ENCODE measurements around the gene CAPN10. TPM values are rescaled to one million over a fixed set of nuclear protein-coding genes. Genes with fewer than 3 reads are reported as not detected.

Gene CAPN10
- total RNA-seq, 3 donors from 2014 or later = 38.2 to 43.4 (median 41.1) TPM

DNA sequence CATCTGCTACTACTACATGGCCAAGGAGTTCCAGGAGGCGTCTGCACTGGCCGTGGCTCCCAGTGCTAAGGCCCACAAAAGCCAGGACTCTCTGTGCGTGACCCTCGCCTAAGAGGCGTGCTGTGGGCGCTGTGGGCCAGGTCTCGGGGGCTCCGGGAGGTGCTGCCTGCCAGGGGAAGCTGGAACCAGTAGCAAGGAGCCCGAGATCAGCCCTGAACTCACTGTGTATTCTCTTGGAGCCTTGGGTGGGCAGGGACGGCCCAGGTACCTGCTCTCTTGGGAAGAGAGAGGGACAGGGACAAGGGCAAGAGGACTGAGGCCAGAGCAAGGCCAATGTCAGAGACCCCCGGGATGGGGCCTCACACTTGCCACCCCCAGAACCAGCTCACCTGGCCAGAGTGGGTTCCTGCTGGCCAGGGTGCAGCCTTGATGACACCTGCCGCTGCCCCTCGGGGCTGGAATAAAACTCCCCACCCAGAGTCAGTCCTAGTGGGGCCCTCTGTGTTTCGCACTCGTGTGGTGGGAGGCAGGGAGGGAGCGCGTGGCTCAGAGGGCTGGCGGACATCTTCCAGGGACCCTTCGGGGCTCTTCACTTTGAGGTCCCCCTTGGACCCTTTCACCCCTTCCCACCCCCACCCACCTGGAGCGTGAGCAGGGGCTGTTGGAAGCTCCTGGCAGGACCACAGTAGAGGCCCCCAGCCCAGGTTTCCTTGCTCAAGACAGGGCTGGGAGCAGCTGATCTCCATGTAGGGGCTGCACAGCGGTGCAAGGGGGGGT is 44.4 kb downstream of the CAPN10 start:
- H3K27me3 Mint-ChIP-seq (ENCODE audit: low read depth) = no peaks in the 10 kb centered on the region
- peaks cover 11% of the 10 kb centered on the region for H3K9me3 Mint-ChIP-seq
- H3K4me3 Mint-ChIP-seq = no peak overlapping the region
- DNase-seq = no peak
- peaks cover 2% of the 10 kb centered on the region for H3K36me3 Mint-ChIP-seq (ENCODE audit: insufficient read depth)
- no peak for ATAC-seq
- peaks cover 14% of the 10 kb centered on the region for H3K4me1 Mint-ChIP-seq (ENCODE audit: low read depth)

DNA sequence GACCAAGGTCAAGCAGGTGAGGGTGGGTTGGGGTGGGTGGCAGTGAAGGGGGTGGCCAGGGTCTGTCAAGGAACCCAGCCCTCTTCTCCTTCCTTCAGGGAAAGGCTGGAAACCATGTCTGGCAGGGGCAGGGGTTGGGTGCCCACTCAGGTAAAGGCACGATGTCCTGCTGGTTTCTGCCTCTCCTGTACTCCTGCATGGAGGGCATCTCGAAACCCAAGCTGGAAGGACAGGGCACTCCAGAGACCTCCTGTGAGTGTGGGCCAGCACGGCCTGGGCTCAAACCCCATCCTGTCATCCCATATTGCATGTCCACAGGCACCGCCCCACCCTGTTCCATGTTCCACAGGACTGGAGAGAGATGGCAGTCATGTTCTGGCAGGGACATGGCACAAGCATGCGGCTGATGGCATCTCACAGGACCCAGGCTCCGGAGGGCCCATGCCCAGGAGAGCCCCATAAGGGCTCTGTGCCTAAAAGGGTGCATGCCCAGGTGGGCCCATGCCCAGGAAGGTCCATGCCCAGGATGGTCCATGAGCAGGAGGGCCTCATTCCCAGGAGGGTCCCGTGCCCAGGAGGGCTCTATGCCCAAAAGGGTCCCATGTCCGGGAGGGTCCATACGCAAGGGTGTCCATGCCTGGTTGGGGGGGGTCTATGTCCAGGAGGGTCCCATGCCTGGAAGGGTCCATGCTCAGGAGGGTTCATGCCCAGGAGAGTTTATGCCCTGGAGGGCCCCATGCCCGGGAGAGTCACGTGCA is 45.2 kb downstream of the CAPN10 start:
- peaks cover 11% of the 10 kb centered on the region for H3K9me3 Mint-ChIP-seq

DNA sequence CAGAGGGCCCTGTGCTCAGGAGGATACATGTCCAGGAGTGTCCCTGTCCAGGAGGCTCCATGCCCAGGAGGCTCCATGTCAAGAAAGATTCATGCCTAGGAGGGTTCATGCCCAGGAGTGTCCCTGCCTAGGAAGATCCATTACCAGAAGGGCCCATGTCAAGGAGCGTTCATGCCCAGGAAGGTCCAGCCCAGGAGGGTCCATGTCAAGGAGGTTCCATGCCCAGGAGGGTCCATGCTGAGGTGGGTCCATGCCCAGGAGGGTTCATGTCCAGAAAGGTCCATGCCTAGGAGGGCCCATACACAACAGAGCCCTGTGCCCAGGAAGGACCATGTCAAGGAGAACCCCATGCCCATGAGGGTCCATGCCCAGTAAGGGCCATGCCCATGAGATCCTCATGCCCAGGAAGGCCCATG is 45.8 kb downstream of the CAPN10 start:
- DNase-seq = no peak
- Mint-ChIP-seq H3K9me3 (peaks cover 11% of the 10 kb centered on the region), H3K36me3 (ENCODE audit: insufficient read depth) (peaks cover 2% of the 10 kb centered on the region), H3K4me1 (ENCODE audit: low read depth) (peaks cover 3% of the 10 kb centered on the region), H3K27me3 (ENCODE audit: low read depth) (no peaks in the 10 kb centered on the region), H3K4me3 (no peak overlapping the region)
- no peak for ATAC-seq

More for the DNA sequence above, 45.2 kb downstream of the CAPN10 start:
- ATAC-seq (no peak), DNase-seq (no peak)
- Mint-ChIP-seq H3K4me1 (ENCODE audit: low read depth) (peaks cover 9% of the 10 kb centered on the region), H3K27me3 (ENCODE audit: low read depth) (no peaks in the 10 kb centered on the region), H3K36me3 (ENCODE audit: insufficient read depth) (peaks cover 2% of the 10 kb centered on the region), H3K4me3 (no peak overlapping the region)

DNA sequence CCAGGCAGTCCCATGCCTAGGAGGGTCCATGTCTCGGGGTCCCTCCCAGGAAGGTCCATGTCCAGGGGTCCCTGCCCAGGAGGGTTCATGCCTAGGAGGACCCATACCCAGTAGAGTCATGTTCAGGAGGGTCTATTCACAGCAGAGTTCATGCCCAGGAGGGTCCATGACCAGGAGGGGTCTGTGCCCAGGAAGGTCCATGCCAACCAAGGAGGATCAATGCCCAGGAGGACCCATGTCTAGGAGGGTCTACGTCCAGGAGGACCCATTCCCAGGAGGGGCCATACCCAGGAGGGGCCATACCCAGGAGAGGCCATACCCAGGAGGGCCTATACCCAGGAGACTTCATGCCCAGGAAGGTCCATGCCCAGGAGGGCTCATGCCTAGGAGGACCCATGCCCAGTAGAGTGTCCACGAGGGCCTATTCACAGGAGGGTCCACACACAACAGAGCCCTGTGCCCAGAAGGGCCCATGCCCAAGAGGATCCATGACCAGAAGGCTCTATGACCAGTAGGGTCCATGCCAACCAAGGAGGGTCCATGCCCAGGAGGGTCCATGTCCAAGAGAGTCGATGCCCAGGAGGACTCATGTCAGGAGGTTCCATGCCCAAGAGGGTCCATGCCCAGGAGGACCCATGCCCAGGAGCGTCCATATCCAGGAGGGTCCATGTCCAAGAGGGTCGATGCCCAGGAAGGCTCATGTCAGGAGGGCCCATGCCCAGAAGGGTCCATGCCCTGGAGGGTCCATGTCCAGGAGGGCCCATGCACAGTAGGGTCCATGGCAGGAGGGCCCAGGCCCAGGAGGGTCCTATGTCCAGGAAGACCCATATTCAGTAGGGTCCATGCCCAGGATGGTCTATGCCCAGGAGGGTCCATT is 48.8 kb downstream of the CAPN10 start:
- DNase-seq (no peak), ATAC-seq (no peak)

DNA sequence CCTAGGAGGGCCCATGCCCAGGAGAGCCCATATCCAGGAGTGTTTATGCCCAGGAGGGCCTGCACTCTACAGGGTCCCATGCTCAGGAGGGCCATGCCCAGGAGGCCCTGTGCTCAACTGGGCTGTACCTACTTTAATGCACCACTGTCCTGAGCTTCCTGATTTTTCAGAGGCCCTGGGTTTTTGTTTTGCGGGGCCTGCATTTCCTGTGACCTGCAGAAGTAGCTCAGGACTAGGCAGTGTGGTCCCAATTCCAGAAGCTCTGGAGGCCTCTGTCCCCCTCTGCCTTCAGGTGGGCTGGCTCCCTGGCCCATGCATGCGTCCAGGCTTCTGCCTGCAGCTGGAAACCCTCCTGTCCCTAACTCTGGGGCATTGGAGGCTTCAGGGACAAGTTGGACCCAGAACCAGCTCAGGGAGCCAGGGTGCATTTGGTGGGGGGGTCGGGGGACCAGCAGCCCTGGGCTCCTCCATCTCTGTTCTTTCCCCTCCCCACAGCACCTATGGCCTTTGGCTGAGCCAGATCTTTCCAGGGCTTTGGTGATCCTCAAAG is 49.5 kb downstream of the CAPN10 start:
- H3K36me3 Mint-ChIP-seq (ENCODE audit: insufficient read depth) = peaks cover 2% of the 10 kb centered on the region
- no peaks in the 10 kb centered on the region for H3K27me3 Mint-ChIP-seq (ENCODE audit: low read depth)
- no peak overlapping the region for H3K4me3 Mint-ChIP-seq
- DNase-seq = no peak
- ATAC-seq = no peak
- H3K4me1 Mint-ChIP-seq (ENCODE audit: low read depth) = no peaks in the 10 kb centered on the region
- peaks cover 11% of the 10 kb centered on the region for H3K9me3 Mint-ChIP-seq

More for the DNA sequence above, 48.8 kb downstream of the CAPN10 start:
- Mint-ChIP-seq H3K4me3 (no peak overlapping the region), H3K9me3 (peaks cover 11% of the 10 kb centered on the region), H3K27me3 (ENCODE audit: low read depth) (no peaks in the 10 kb centered on the region), H3K36me3 (ENCODE audit: insufficient read depth) (peaks cover 2% of the 10 kb centered on the region), H3K4me1 (ENCODE audit: low read depth) (no peaks in the 10 kb centered on the region)

DNA sequence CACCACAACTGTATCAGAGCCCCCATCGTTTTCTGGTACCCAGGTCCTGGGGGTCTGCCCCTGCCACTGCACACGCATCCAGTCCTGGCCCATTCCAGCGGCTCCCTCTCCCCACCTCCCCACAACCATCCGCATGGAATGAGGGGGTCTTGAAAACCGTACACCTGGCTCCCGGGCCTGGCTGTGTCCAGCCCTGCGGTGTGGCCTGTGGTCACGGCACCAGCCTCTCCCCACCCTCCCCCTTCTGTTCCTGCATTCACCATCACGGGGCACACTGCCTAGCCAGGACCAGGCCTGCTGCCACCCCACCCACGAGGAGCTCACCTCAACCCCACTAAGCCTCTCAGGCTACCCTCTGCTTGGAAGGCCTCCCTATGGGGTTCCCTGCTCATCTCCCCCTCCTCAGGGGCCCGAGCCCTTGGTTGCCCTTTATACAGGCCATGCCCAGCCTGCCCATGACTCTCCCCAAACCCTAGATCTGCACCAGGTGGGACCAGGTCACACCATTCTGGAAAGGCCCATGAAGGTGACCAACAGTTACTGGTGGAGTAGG is 50.1 kb downstream of the CAPN10 start:
- H3K36me3 Mint-ChIP-seq (ENCODE audit: insufficient read depth) = peaks cover 2% of the 10 kb centered on the region
- H3K9me3 Mint-ChIP-seq = peaks cover 11% of the 10 kb centered on the region
- DNase-seq (no peak), ATAC-seq (no peak)
- H3K4me3 Mint-ChIP-seq = no peak overlapping the region
- H3K4me1 Mint-ChIP-seq (ENCODE audit: low read depth) = no peaks in the 10 kb centered on the region
- no peaks in the 10 kb centered on the region for H3K27me3 Mint-ChIP-seq (ENCODE audit: low read depth)

DNA sequence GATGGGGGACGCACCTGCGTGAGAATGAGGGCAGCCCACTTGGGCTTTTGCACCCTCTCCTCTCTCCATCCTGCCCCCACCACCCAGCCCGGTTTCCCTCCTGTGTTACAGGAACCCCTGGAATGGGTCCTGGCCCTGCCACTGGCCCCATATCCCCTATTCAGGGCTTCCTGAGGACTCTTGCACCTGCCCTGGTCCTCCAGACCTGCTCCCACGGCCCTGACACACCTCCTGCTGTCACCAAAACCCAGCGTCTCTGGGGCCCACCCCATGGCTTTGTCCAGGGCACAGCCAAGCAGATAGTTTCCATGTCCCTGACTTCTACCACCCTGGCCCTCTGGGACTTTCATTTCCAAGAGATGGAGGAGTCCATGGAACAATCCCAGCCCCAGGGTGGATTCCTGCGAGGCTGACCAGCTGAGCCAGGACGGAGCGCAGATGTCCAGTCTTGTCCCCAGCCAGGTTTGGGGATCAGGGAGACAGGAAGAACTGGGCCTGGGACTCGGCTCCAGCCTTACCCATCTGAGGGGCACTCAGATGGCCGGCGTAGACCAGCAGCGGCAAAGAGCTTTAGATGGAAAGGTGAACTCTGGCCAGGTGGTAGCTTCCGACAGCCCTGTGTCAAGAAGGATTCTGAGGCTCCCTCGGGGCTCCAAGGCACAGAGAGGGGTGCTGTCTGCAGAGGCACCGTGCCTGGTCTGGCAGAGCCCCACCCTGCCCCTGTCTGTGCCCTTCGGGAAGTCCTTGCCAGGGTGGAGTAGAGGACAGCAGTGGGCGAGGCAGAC is 50.8 kb downstream of the CAPN10 start:
- Mint-ChIP-seq H3K4me1 (ENCODE audit: low read depth) (no peaks in the 10 kb centered on the region), H3K4me3 (no peak overlapping the region), H3K9me3 (peaks cover 11% of the 10 kb centered on the region), H3K36me3 (ENCODE audit: insufficient read depth) (peaks cover 2% of the 10 kb centered on the region), H3K27me3 (ENCODE audit: low read depth) (no peaks in the 10 kb centered on the region)
- ATAC-seq (no peak), DNase-seq (no peak)

DNA sequence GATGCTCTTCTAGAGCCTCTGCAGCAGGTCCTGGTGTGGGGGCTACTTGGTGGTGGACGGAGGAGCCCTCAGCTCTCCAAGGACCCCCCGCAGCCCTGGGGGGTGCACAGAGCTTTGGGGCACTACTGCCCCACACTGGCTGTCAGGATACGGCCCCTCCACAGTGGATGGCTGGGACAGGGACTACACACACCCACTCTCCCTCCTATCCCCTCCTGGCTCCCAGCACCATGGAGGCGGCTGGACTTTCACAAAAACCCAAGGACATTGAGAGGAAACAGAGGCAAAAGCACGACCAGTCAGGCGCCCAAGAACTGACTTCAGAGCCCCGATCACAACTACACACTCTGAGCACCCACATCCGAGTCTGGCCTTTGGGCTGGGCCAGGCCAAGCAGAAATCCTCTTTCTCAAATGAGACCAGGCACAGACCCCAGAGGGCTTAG is 51.4 kb downstream of the CAPN10 start:
- no peak for DNase-seq
- peaks cover 2% of the 10 kb centered on the region for H3K36me3 Mint-ChIP-seq (ENCODE audit: insufficient read depth)
- no peaks in the 10 kb centered on the region for H3K27me3 Mint-ChIP-seq (ENCODE audit: low read depth)
- H3K4me3 Mint-ChIP-seq = no peak overlapping the region
- no peaks in the 10 kb centered on the region for H3K4me1 Mint-ChIP-seq (ENCODE audit: low read depth)
- no peak for ATAC-seq
- peaks cover 11% of the 10 kb centered on the region for H3K9me3 Mint-ChIP-seq

DNA sequence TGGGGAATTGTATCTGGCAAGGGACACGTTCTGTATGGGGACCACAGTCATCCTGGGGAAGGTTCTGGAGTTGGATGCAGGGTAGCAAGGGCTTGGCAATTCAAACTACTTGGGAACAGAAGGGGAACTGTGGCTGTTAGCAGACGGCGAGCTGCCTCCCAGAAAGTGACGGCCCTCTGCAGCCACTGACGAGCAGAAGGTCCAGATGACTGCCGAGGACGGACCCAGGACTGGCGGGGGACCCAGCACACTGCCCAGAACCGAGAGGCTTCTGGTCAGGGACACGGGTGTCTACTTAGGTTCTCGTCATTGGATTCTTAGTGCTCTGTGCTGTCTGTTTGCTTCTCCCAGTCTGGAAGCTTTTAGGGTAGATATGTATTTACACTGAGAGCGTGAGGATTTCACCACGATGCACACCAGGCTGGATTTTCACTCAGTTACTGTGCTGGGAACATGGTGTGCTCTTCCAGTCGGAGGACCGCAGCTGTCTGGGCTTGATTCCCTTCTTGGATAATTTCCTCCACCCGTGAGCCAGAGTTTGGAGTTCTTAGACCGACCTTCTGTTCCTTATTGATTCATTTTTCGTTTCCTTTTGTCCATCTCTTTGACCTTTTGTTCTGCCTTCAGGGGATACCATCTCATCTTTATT is 52.1 kb downstream of the CAPN10 start:
- Mint-ChIP-seq H3K4me3 (no peak overlapping the region), H3K36me3 (ENCODE audit: insufficient read depth) (peaks cover 2% of the 10 kb centered on the region), H3K27me3 (ENCODE audit: low read depth) (no peaks in the 10 kb centered on the region), H3K4me1 (ENCODE audit: low read depth) (no peaks in the 10 kb centered on the region), H3K9me3 (peaks cover 4% of the 10 kb centered on the region)
- no peak for ATAC-seq
- DNase-seq = no peak

DNA sequence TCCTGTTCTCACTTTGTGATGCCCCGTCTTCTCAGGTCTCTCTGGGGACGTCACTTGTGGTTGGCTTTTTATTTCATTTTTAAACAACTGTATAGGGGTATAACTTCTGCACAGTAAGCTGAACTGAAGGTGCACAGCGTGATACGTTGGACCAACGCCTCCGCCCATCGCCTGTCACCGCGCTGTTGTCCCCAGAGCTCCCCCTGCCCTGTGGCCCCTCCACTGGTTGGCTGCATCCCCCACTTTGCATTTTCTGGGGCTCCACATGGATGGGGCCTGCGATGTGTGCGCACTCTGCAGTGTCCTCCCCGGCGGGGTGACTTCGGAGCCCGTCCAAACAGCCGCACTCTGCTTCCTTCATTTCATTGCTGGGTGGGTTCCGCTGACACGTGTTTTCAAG is 53.0 kb downstream of the CAPN10 start:
- ATAC-seq (no peak), DNase-seq (no peak)
- no peaks in the 10 kb centered on the region for H3K36me3 Mint-ChIP-seq (ENCODE audit: insufficient read depth)
- H3K4me1 Mint-ChIP-seq (ENCODE audit: low read depth) = no peaks in the 10 kb centered on the region
- H3K4me3 Mint-ChIP-seq = no peak overlapping the region
- H3K9me3 Mint-ChIP-seq = no peaks in the 10 kb centered on the region
- H3K27me3 Mint-ChIP-seq (ENCODE audit: low read depth) = no peaks in the 10 kb centered on the region

DNA sequence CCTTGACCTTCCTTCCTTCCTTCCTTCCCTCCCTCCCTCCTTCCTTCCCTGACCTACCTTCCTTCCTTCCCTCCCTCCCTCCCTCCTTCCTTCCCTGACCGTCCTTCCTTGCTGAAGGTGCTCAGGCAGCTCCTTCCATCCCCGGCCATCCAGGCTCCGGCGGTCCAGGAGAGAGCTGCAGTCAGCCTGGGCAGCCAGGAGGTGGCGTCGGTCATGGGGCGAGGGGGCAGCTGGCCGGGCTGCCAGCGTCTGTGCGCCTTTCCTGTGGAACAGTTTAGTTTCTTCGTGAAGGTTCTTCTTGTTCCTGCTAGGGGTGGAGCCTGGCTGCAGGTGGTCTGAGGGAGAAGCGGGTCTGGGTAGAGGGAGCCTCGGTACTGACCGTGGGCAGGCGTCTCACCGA is 54.4 kb downstream of the CAPN10 start:
- no peak for DNase-seq

DNA sequence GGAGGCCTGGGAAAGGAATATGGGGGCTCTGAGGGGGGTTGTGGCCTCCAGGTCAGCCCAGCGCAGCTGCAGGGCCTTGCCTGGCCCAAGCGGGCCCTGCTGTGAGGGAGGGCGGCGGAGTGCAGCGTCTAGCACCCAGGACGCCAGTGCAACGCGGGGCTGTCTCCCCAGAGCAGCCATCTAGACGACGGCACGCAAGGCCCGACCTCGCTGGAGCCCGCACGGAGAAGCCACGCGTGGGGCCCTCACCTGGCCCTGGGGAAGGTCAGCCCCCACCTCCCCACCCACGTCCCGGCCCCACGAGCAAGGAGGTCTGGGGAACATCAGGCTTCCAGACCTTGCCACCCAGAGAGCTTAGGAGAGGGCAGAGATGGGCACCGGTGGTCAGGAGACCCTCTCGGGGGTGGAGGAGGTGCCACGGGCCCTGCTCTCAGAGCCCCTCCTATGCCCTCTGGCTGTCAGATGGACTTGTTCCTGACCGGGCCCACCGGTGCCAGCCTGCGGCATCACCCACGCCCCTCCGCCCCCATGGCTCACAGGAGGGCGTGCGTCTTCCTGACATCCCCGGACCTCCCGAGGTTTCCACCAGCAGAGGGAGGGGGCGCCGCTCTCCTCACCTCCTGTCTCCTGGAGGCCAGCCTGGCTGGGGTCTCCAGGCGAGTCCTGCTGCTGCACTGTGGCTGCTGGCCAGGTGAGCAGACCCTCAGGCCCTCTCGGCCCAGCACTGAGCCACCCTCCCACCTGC is 55.7 kb downstream of the CAPN10 start:
- ATAC-seq (no peak), DNase-seq (no peak)
- no peaks in the 10 kb centered on the region for H3K4me1 Mint-ChIP-seq (ENCODE audit: low read depth)
- H3K9me3 Mint-ChIP-seq = no peaks in the 10 kb centered on the region
- H3K27me3 Mint-ChIP-seq (ENCODE audit: low read depth) = no peaks in the 10 kb centered on the region
- no peaks in the 10 kb centered on the region for H3K36me3 Mint-ChIP-seq (ENCODE audit: insufficient read depth)
- no peak overlapping the region for H3K4me3 Mint-ChIP-seq

More for the DNA sequence above, 54.4 kb downstream of the CAPN10 start:
- Mint-ChIP-seq H3K4me1 (ENCODE audit: low read depth) (no peaks in the 10 kb centered on the region), H3K4me3 (no peak overlapping the region), H3K9me3 (no peaks in the 10 kb centered on the region), H3K27me3 (ENCODE audit: low read depth) (no peaks in the 10 kb centered on the region), H3K36me3 (ENCODE audit: insufficient read depth) (no peaks in the 10 kb centered on the region)
- ATAC-seq = no peak

All from activated T-cell treated with anti-CD3 and anti-CD28 coated beads, Interleukin-2, amount 50 U/mL, for 4 hours (primary cell).